Activated CD8-positive, alpha-beta T cell treated with anti-CD3 and anti-CD28 coated beads for 36 hours (primary cell): ENCODE data around the gene POU4F3. TPM values are rescaled to one million over a fixed set of nuclear protein-coding genes. Genes with fewer than 3 reads are reported as not detected.

Experiments used
- ATAC-seq: fragments of 200-7000 bp; cut with Tn5 transposase; one replicate; pipeline ENCODE4 v1.10.0; 2021; ENCODE audit warnings: mild to moderate bottlenecking, moderate library complexity
- CTCF ChIA-PET: fragments of 350-600 bp; sonication (Branson Sonifier 250); formaldehyde crosslinking; loops from one replicate; lab custom pipeline; 2021; ENCODE audit warnings: antibody characterized with exemption; lab: Charles Lee
- POLR2A ChIA-PET: fragments of 350-600 bp; sonication (Branson Sonifier 250); formaldehyde crosslinking; loops from one replicate; lab custom pipeline; 2021; ENCODE audit warnings: antibody characterized with exemption; lab: Charles Lee
- DNase-seq: peaks from one replicate; pipeline ENCODE4 v3.0.0-alpha.2; 2020
- H3K27ac Mint-ChIP-seq: one replicate; pipeline ENCODE4 v1.8.0; 2021; ENCODE audit warnings: mild to moderate bottlenecking, mixed read lengths
- H3K27me3 Mint-ChIP-seq: one replicate; pipeline ENCODE4 v1.8.0; 2021; ENCODE audit warnings: mixed read lengths
- H3K36me3 Mint-ChIP-seq: one replicate; pipeline ENCODE4 v1.8.0; 2021; ENCODE audit warnings: low read depth, mixed read lengths
- H3K4me1 Mint-ChIP-seq: one replicate; pipeline ENCODE4 v1.8.0; 2021; ENCODE audit warnings: low read depth, mixed read lengths
- H3K4me3 Mint-ChIP-seq: one replicate; pipeline ENCODE4 v1.8.0; 2021; ENCODE audit warnings: mild to moderate bottlenecking, moderate library complexity, mixed read lengths
- H3K9me3 Mint-ChIP-seq: one replicate; pipeline ENCODE4 v1.8.0; 2021; ENCODE audit warnings: mixed read lengths
- CTCF ChIP-seq: fragments of 200-600 bp; IDR thresholded peaks from one replicate; pipeline ENCODE4 v1.8.0; 2022; ENCODE audit warnings: antibody characterized with exemption, mild to moderate bottlenecking
- intact Hi-C: fragments of 100-400 bp; cut with micrococcal nuclease; formaldehyde crosslinking; loops from one replicate; pipeline ENCODE4 v1.10.0; 2022
- total RNA-seq, 2 experiments: library from RNA; stranded (reverse); gene quantifications; one replicate each; pipeline ENCODE4 v1.2.3, GENCODE V29; 2021

Gene POU4F3
- total RNA-seq, 2 experiments from 2014 or later = not detected

- TF ChIP-seq CTCF = no peak
Observed at GRCh38 chr5:146357126-146357525, 18.5 kb downstream of the POU4F3 start.

GRCh38 chr5:146359836-146360235, 21.2 kb downstream of the POU4F3 start:
- ATAC-seq (no peak), DNase-seq (no peak)
- Mint-ChIP-seq H3K4me1 (no peaks in the 10 kb centered on the region), H3K9me3 (no peaks in the 10 kb centered on the region), H3K36me3 (no peaks in the 10 kb centered on the region), H3K27ac (no peak overlapping the region), H3K4me3 (no peak overlapping the region), H3K27me3 (peaks cover 17% of the 10 kb centered on the region)
- intact Hi-C loops = no loop called here
- ChIA-PET POLR2A (no interaction called here), CTCF (no interaction called here)
- TF ChIP-seq CTCF = no peak

More at GRCh38 chr5:146357126-146357525, 18.5 kb downstream of the POU4F3 start:
- H3K9me3 Mint-ChIP-seq = no peaks in the 10 kb centered on the region
- ChIA-PET CTCF (no interaction called here), POLR2A (no interaction called here)
- ATAC-seq = no peak
- peaks cover 13% of the 10 kb centered on the region for H3K27me3 Mint-ChIP-seq
- no peak for DNase-seq
- no peak overlapping the region for H3K4me3 Mint-ChIP-seq
- H3K27ac Mint-ChIP-seq = no peak overlapping the region
- no peaks in the 10 kb centered on the region for H3K4me1 Mint-ChIP-seq
- intact Hi-C loops = no loop called here
- H3K36me3 Mint-ChIP-seq = no peaks in the 10 kb centered on the region

GRCh38 chr5:146363161-146363874, 24.7 kb downstream of the POU4F3 start:
- CTCF ChIA-PET = no interaction called here
- POLR2A ChIA-PET = interaction anchor here (0.7 kb wide), 1 partner anchor 95 kb away, joined by 3 read pairs; no protein-coding TSS in a partner anchor
- intact Hi-C loops = no loop called here
- Mint-ChIP-seq H3K4me3 (no peak overlapping the region), H3K4me1 (no peaks in the 10 kb centered on the region), H3K27ac (no peak overlapping the region), H3K36me3 (no peaks in the 10 kb centered on the region), H3K9me3 (no peaks in the 10 kb centered on the region), H3K27me3 (peaks cover 27% of the 10 kb centered on the region)
- ATAC-seq (no peak), DNase-seq (no peak)
- no peak for TF ChIP-seq CTCF

GRCh38 chr5:146365618-146366017, 27.0 kb downstream of the POU4F3 start:
- no peaks in the 10 kb centered on the region for H3K36me3 Mint-ChIP-seq
- no peaks in the 10 kb centered on the region for H3K9me3 Mint-ChIP-seq
- H3K4me1 Mint-ChIP-seq = no peaks in the 10 kb centered on the region
- H3K27ac Mint-ChIP-seq = no peak overlapping the region
- DNase-seq (no peak), ATAC-seq (no peak)
- ChIA-PET POLR2A (no interaction called here), CTCF (no interaction called here)
- no peak overlapping the region for H3K4me3 Mint-ChIP-seq
- intact Hi-C loops = no loop called here
- TF ChIP-seq CTCF = no peak
- peaks cover 27% of the 10 kb centered on the region for H3K27me3 Mint-ChIP-seq

GRCh38 chr5:146366904-146367303, 28.3 kb downstream of the POU4F3 start:
- CTCF ChIA-PET = no interaction called here
- Mint-ChIP-seq H3K4me3 (no peak overlapping the region), H3K9me3 (no peaks in the 10 kb centered on the region), H3K36me3 (no peaks in the 10 kb centered on the region), H3K27ac (no peak overlapping the region), H3K27me3 (peaks cover 23% of the 10 kb centered on the region), H3K4me1 (no peaks in the 10 kb centered on the region)
- ATAC-seq (no peak), DNase-seq (no peak)
- POLR2A ChIA-PET = no interaction called here
- TF ChIP-seq CTCF = no peak
- intact Hi-C loops = no loop called here
